IMR-90 (cell line): Measurements from ENCODE around the gene EEF1G. TPM values are rescaled to one million over a fixed set of nuclear protein-coding genes. Genes with fewer than 3 reads are reported as not detected.

Experiments used
- NFE2L2 ChIP-seq: fragments of 150-350 bp; IDR thresholded peaks from 2 replicates; pipeline ENCODE4 v1.6.1; 2016; ENCODE audit warnings: low read depth, mild to moderate bottlenecking, low read length
- RFX5 ChIP-seq: IDR thresholded peaks from 2 replicates; pipeline ENCODE4 v1.8.0; 2012; ENCODE audit warnings: low read depth, mild to moderate bottlenecking, low read length, moderate library complexity
- SMC3 ChIP-seq: fragments of 150-350 bp; IDR thresholded peaks from 2 replicates; pipeline ENCODE4 v1.6.1; 2016; ENCODE audit warnings: low read depth, mild to moderate bottlenecking, antibody characterized with exemption, low read length, moderate library complexity
- polyA plus RNA-seq, 3 experiments: library from polyadenylated mRNA; depleted of rRNA; stranded (reverse); fragments of >200 nt; gene quantifications; 2 replicates each; pipeline ENCODE4 v1.2.3, GENCODE V29; 2012; ENCODE audit warnings: low replicate concordance in 1 of 3
- total RNA-seq: library from RNA; depleted of rRNA; stranded (reverse); fragments of >200 nt; gene quantifications from 2 replicates; pipeline ENCODE4 v1.2.3, GENCODE V29; 2012

EEF1G gene
- total and polyA plus RNA-seq, 2 of the 4 experiments (the other 2 are of a cell fraction) = 1,684 to 1,857 TPM

DNA sequence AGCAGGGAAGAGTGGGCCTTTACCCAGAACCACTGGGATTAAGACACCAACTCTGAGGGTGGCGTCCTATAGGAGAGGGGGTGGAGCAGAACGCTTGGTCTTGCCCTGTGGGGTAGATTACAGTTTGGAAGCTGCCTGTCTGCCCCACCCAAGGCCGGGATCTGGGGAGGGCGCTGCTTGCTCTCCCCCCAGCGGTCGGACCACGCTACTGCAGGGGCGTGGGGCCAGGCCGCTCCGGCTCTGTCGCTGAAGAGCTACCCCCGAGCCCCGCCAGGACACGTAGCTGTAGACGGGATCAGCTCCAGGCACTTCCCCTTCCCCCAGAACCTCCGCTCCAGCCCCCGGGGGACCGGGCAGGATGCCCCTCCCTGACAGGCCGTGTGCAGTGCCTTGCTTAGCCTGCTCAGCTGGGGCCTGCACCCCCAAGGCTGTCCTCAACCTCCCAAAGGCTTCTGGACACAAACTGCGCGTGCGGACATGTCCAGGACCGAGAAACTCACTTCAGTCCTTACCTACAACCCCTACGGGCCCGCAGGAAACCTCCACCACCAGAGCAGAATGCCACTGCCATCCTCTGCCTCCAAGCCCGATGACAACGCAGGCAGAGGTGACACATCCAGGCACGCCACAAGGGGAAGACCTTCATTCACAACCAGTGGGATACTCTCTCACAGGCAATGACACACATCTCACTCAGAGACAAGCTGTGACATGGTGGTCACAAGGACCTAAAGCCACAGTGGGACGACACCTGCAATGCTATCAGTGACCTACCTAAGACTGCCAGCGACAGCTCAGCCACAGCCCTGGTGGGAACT lies 30.7 kb downstream of the EEF1G start (continued):
- TF ChIP-seq RFX5 (no peak; the same call in 1 of the 2 replicates), NFE2L2 (no peak), SMC3 (peak; percentile 90)
